ENCODE data around the gene MNX1. TPM values are rescaled to one million over a fixed set of nuclear protein-coding genes. Genes with fewer than 3 reads are reported as not detected.

MNX1 gene
- total RNA-seq, 1 donor from 2014 or later = not detected

GRCh38 chr7:156975620-156976019 lies 34.8 kb downstream of the MNX1 start:
- H3K36me3 ChIP-seq = peaks cover 38% of the 10 kb centered on the region
- H3K9me3 ChIP-seq (replicated peaks) = peaks cover 14% of the 10 kb centered on the region
- H3K4me1 ChIP-seq = no peaks in the 10 kb centered on the region
- H3K4me3 ChIP-seq = no peak overlapping the region
- no peaks in the 10 kb centered on the region for H3K27me3 ChIP-seq (ENCODE audit: low read depth)
- TF ChIP-seq, protein P1, sequence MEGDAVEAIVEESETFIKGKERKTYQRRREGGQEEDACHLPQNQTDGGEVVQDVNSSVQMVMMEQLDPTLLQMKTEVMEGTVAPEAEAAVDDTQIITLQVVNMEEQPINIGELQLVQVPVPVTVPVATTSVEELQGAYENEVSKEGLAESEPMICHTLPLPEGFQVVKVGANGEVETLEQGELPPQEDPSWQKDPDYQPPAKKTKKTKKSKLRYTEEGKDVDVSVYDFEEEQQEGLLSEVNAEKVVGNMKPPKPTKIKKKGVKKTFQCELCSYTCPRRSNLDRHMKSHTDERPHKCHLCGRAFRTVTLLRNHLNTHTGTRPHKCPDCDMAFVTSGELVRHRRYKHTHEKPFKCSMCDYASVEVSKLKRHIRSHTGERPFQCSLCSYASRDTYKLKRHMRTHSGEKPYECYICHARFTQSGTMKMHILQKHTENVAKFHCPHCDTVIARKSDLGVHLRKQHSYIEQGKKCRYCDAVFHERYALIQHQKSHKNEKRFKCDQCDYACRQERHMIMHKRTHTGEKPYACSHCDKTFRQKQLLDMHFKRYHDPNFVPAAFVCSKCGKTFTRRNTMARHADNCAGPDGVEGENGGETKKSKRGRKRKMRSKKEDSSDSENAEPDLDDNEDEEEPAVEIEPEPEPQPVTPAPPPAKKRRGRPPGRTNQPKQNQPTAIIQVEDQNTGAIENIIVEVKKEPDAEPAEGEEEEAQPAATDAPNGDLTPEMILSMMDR (IDR thresholded peaks at IDR 0.05; ENCODE audit: borderline replicate concordance) = no peak
- no peak overlapping the region for H3K27ac ChIP-seq (replicated peaks)
- intact Hi-C loops (cut with micrococcal nuclease) = no loop called here
- no peak for DNase-seq

DNA sequence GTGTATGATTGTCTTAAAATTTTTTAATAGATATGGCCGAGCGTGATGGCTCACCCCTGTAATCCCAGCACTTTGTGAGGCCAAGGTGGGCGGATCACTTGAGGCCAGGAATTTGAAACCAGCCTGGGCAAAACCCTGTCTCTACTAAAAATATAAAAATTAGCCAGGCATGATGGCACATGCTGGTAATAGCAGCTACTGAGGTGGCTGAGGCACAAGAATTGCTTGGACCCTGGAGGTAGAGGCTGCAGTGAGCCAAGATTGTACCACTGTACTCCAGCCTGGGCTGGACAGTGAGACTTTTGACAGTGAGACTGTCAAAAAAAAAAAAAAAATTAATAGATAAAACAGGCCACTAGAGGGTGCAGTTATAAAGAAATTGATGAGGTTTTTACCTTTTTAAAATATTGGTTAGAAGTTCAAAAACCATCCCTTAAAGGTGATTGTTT lies 40.5 kb downstream of the MNX1 start:
- Histone ChIP-seq H3K27me3 (ENCODE audit: low read depth) (no peaks in the 10 kb centered on the region), H3K9me3 (replicated peaks) (no peaks in the 10 kb centered on the region), H3K4me3 (no peak overlapping the region), H3K36me3 (peaks cover 75% of the 10 kb centered on the region), H3K27ac (replicated peaks) (no peak overlapping the region), H3K4me1 (no peaks in the 10 kb centered on the region)
- intact Hi-C loops (cut with micrococcal nuclease) = no loop called here
- no peak for DNase-seq
- TF ChIP-seq, protein P1 (IDR thresholded peaks at IDR 0.05; ENCODE audit: borderline replicate concordance) = peak; percentile 46

- no peaks in the 10 kb centered on the region for H3K4me1 ChIP-seq
- intact Hi-C loops (cut with micrococcal nuclease) = no loop called here
- peaks cover 93% of the 10 kb centered on the region for H3K36me3 ChIP-seq
- DNase-seq = no peak
- H3K27ac ChIP-seq (replicated peaks) = no peak overlapping the region
- H3K27me3 ChIP-seq (ENCODE audit: low read depth) = no peaks in the 10 kb centered on the region
- H3K9me3 ChIP-seq (replicated peaks) = no peaks in the 10 kb centered on the region
- TF ChIP-seq, protein P1 (IDR thresholded peaks at IDR 0.05; ENCODE audit: borderline replicate concordance) = no peak
- H3K4me3 ChIP-seq = no peak overlapping the region
Observed at GRCh38 chr7:156968183-156968582, 42.3 kb downstream of the MNX1 start.

- TF ChIP-seq, protein P1 (IDR thresholded peaks at IDR 0.05; ENCODE audit: borderline replicate concordance) = no peak
- Histone ChIP-seq H3K9me3 (replicated peaks) (no peaks in the 10 kb centered on the region), H3K27ac (replicated peaks) (no peak overlapping the region), H3K4me3 (no peak overlapping the region), H3K4me1 (no peaks in the 10 kb centered on the region), H3K36me3 (peaks cover 97% of the 10 kb centered on the region), H3K27me3 (ENCODE audit: low read depth) (no peaks in the 10 kb centered on the region)
- no peak for DNase-seq
- intact Hi-C loops (cut with micrococcal nuclease) = no loop called here
Observed at GRCh38 chr7:156966387-156966786, 44.1 kb downstream of the MNX1 start.

DNA sequence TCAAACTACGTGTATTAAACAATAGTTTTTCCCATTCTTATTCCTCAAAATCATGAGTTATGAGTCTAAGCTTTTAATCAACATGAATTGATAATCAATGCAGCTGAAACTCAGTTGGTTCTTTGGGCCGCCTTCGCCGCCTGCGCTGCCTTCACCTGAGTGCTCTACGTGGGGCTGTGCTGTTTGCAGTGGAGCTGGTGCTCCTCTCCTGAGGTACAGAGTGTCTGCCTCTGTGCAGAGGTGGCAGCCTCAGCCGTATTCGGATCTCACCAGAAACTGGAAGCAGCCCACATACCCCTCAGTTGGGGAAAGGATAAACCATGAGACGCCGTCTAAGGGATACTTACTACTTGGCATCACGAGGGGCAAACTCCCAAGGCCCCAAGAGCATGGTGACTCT lies 45.5 kb downstream of the MNX1 start:
- TF ChIP-seq, protein P1 (IDR thresholded peaks at IDR 0.05; ENCODE audit: borderline replicate concordance) = no peak
- peaks cover 98% of the 10 kb centered on the region for H3K36me3 ChIP-seq
- no peaks in the 10 kb centered on the region for H3K9me3 ChIP-seq (replicated peaks)
- no peak overlapping the region for H3K27ac ChIP-seq (replicated peaks)
- H3K4me3 ChIP-seq = no peak overlapping the region
- no peaks in the 10 kb centered on the region for H3K4me1 ChIP-seq
- DNase-seq = no peak
- intact Hi-C loops (cut with micrococcal nuclease) = no loop called here
- H3K27me3 ChIP-seq (ENCODE audit: low read depth) = no peaks in the 10 kb centered on the region

GRCh38 chr7:156963472-156963871 lies 47.0 kb downstream of the MNX1 start:
- H3K36me3 ChIP-seq = peaks cover 98% of the 10 kb centered on the region
- TF ChIP-seq, protein P1 (IDR thresholded peaks at IDR 0.05; ENCODE audit: borderline replicate concordance) = no peak
- intact Hi-C loops (cut with micrococcal nuclease) = no loop called here

More at GRCh38 chr7:156963472-156963871, 47.0 kb downstream of the MNX1 start:
- no peaks in the 10 kb centered on the region for H3K27me3 ChIP-seq (ENCODE audit: low read depth)
- no peak for DNase-seq
- H3K4me1 ChIP-seq = no peaks in the 10 kb centered on the region
- no peak overlapping the region for H3K27ac ChIP-seq (replicated peaks)
- H3K9me3 ChIP-seq (replicated peaks) = no peaks in the 10 kb centered on the region
- H3K4me3 ChIP-seq = no peak overlapping the region
